MM.1S (cell line): ENCODE data around the gene NELFB.

ENCODE experiments used
- CTCF ChIP-seq: fragments of 300-600 bp; sonication (generic); IDR thresholded peaks from 2 replicates; pipeline ENCODE4 v1.5.1; 2016; ENCODE audit warnings: antibody characterized with exemption, low read length, mixed read lengths
- EZH2 ChIP-seq: fragments of 300-600 bp; sonication (generic); optimal IDR thresholded peaks from 2 replicates; pipeline ENCODE3; 2017; ENCODE audit warnings: low read depth, mild to moderate bottlenecking, antibody characterized with exemption, low read length, mixed read lengths

- TF ChIP-seq CTCF = no peak
- no peak for TF ChIP-seq EZH2
These were observed 62.0 kb downstream of the NELFB start for GRCh38 chr9:137317021-137317717.
